ENCODE results near the gene MAD2L2.

MAD2L2 gene

DNA sequence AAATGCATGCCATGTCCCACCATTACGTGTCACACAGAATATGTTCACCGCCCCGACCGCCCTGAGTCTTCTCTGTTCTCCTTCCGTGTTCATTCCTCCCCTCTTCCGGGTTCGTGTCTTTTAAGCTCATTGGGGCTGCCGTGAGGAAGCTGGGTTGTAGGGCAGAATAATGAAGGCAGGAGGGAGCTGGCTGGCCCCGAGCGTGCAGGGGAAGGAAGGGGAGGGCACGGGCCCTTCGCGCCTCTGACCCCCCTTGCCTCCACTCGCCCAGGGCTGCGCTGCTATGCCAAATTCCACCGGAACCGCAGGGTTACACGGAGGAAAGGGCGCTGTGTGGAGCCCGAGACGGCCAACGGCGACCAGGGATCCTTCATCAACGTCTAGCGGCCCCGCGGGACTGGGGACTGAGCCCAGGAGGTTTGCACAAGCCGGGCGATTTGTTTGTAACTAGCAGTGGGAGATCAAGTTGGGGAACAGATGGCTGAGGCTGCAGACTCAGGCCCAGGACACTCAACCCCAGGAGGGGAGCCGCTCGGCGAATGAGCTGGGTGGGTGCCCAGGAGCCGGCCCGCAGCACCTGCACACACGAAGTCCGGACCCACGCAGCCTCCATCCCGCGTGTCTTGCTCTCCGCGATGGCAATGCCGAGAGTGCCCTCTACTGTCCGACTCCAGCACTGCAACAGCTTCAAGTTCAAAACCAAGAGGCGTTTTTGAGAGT is 38.5 kb upstream of the MAD2L2 start:
- H3K79me2 ChIP-seq (ENCODE audit: low read length): no peaks in the 10 kb centered on the region
- no peaks in the 10 kb centered on the region for H3K27me3 ChIP-seq (ENCODE audit: low read depth, low read length)
- H4K20me1 ChIP-seq (ENCODE audit: insufficient read depth, low read length): no peaks in the 10 kb centered on the region
- peak overlapping the region; percentile 72 for H3K4me2 ChIP-seq (ENCODE audit: low read length)
- no peaks in the 10 kb centered on the region for H3K36me3 ChIP-seq (replicated peaks; ENCODE audit: low read depth, low read length)
- no peaks in the 10 kb centered on the region for H3K9me3 ChIP-seq (ENCODE audit: insufficient read depth, low read length)
- H3K4me1 ChIP-seq (ENCODE audit: low read length): no peaks in the 10 kb centered on the region
- TF ChIP-seq, protein P1, sequence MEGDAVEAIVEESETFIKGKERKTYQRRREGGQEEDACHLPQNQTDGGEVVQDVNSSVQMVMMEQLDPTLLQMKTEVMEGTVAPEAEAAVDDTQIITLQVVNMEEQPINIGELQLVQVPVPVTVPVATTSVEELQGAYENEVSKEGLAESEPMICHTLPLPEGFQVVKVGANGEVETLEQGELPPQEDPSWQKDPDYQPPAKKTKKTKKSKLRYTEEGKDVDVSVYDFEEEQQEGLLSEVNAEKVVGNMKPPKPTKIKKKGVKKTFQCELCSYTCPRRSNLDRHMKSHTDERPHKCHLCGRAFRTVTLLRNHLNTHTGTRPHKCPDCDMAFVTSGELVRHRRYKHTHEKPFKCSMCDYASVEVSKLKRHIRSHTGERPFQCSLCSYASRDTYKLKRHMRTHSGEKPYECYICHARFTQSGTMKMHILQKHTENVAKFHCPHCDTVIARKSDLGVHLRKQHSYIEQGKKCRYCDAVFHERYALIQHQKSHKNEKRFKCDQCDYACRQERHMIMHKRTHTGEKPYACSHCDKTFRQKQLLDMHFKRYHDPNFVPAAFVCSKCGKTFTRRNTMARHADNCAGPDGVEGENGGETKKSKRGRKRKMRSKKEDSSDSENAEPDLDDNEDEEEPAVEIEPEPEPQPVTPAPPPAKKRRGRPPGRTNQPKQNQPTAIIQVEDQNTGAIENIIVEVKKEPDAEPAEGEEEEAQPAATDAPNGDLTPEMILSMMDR (IDR thresholded peaks at IDR 0.05; ENCODE audit: low read depth, low read length): peak; percentile 86
- TF ChIP-seq EZH2phosphoT487 (IDR thresholded peaks at IDR 0.05; ENCODE audit: low read depth): no peak
- peak overlapping the region; percentile 67 for H3K4me3 ChIP-seq (ENCODE audit: low read length)
- no peak overlapping the region for H3K27ac ChIP-seq (ENCODE audit: low read length)
- peak overlapping the region; percentile 29; the same call in 1 of the 2 replicates for H3K9ac ChIP-seq (ENCODE audit: low read length)
- H2AFZ ChIP-seq (ENCODE audit: low read depth, low read length): peak overlapping the region; percentile 84; the same call in 1 of the 2 replicates

DNA sequence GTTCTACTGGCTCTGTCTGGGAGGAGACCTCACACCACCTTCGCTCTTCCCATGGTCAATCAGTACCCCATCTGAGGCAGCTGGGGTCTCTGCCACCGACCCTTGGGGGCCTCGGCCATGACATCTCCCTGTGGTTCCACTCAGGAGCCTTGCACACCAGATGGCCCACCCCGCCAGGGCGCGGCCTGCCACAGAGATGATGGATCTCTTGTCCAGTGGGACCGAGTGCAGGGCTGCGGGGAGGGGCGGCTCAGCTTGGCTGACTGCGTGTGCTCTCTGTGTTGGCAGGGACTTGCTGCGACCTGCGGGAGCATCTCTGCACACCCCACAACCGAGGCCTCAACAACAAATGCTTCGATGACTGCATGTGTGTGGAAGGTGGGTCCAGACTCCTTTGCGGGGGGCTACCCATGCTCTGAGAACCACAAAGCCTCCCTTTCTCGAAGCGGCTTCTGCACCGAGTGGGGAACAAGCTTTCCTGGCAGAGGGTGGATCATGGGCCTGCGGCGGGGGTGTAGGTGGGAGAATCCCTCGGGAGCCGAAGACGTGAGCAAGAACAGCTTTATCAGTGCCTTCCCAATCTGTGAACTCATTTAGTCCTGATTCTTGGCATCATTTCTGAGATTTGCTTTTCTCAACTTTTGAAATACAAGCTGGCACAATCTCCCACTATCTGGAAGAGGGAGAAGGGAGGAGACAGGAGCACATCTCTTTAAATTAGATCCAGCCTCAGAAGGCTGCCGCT is 34.1 kb upstream of the MAD2L2 start:
- Histone ChIP-seq H3K9me3 (ENCODE audit: insufficient read depth, low read length) (no peaks in the 10 kb centered on the region), H3K4me1 (ENCODE audit: low read length) (no peaks in the 10 kb centered on the region), H3K27me3 (ENCODE audit: low read depth, low read length) (no peaks in the 10 kb centered on the region), H4K20me1 (ENCODE audit: insufficient read depth, low read length) (no peaks in the 10 kb centered on the region), H3K36me3 (replicated peaks; ENCODE audit: low read depth, low read length) (no peaks in the 10 kb centered on the region), H3K9ac (ENCODE audit: low read length) (no peak overlapping the region), H3K4me3 (ENCODE audit: low read length) (no peak overlapping the region), H3K79me2 (ENCODE audit: low read length) (no peaks in the 10 kb centered on the region), H3K27ac (ENCODE audit: low read length) (no peak overlapping the region), H2AFZ (ENCODE audit: low read depth, low read length) (no peak overlapping the region), H3K4me2 (ENCODE audit: low read length) (no peak overlapping the region)
- TF ChIP-seq, protein P1 (IDR thresholded peaks at IDR 0.05; ENCODE audit: low read depth, low read length): no peak
- no peak for TF ChIP-seq EZH2phosphoT487 (IDR thresholded peaks at IDR 0.05; ENCODE audit: low read depth)

DNA sequence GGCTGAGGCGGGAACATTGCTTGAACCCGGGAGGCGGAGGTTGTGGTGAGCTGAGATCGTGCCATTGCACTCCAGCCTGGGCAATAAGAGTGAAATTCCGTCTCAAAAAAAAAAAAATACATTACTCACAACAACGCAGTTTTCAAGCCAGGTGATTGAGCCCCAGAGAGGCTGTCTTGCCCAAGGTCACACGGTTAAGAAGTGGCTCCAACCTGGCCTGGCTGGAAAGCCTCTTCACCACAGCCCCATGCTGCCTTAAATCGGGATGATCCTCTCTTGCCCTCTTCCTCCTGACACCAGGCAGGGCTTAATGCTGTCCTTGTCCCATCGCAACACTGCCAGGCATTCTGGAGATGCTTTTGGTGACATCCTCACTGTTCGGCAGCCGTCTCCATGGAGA is 32.1 kb upstream of the MAD2L2 start:
- Histone ChIP-seq H4K20me1 (ENCODE audit: insufficient read depth, low read length) (no peaks in the 10 kb centered on the region), H3K27ac (ENCODE audit: low read length) (no peak overlapping the region), H3K27me3 (ENCODE audit: low read depth, low read length) (no peaks in the 10 kb centered on the region), H3K79me2 (ENCODE audit: low read length) (no peaks in the 10 kb centered on the region), H3K9ac (ENCODE audit: low read length) (no peak overlapping the region), H3K4me2 (ENCODE audit: low read length) (no peak overlapping the region), H2AFZ (ENCODE audit: low read depth, low read length) (no peak overlapping the region), H3K4me3 (ENCODE audit: low read length) (no peak overlapping the region), H3K4me1 (ENCODE audit: low read length) (no peaks in the 10 kb centered on the region), H3K36me3 (replicated peaks; ENCODE audit: low read depth, low read length) (no peaks in the 10 kb centered on the region), H3K9me3 (ENCODE audit: insufficient read depth, low read length) (no peaks in the 10 kb centered on the region)
- TF ChIP-seq EZH2phosphoT487 (IDR thresholded peaks at IDR 0.05; ENCODE audit: low read depth): no peak
- TF ChIP-seq, protein P1 (IDR thresholded peaks at IDR 0.05; ENCODE audit: low read depth, low read length): no peak

DNA sequence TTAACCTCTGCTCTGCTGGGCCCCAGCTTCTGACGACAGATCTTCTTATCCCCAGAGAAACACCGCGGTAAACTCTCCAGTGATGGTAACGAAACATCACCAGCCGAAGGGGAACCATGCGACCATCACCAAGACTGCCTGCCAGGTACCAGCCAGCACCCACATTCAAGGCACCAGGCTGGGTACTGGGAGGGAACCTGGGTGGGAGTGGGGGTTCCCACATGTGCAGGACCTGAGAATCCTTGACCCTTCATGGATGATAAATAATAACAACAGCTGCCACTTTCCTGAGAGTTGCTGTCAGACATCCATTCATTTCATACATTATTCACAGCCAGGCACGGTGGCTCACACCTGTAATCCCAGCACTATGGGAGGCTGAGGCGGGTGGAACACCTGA is 31.3 kb upstream of the MAD2L2 start:
- Histone ChIP-seq H3K4me1 (ENCODE audit: low read length) (no peaks in the 10 kb centered on the region), H3K27me3 (ENCODE audit: low read depth, low read length) (no peaks in the 10 kb centered on the region), H3K36me3 (replicated peaks; ENCODE audit: low read depth, low read length) (no peaks in the 10 kb centered on the region), H3K4me3 (ENCODE audit: low read length) (no peak overlapping the region), H3K9ac (ENCODE audit: low read length) (no peak overlapping the region), H3K4me2 (ENCODE audit: low read length) (no peak overlapping the region), H2AFZ (ENCODE audit: low read depth, low read length) (no peak overlapping the region), H3K9me3 (ENCODE audit: insufficient read depth, low read length) (no peaks in the 10 kb centered on the region), H4K20me1 (ENCODE audit: insufficient read depth, low read length) (no peaks in the 10 kb centered on the region), H3K79me2 (ENCODE audit: low read length) (no peaks in the 10 kb centered on the region), H3K27ac (ENCODE audit: low read length) (no peak overlapping the region)
- TF ChIP-seq, protein P1 (IDR thresholded peaks at IDR 0.05; ENCODE audit: low read depth, low read length): no peak
- no peak for TF ChIP-seq EZH2phosphoT487 (IDR thresholded peaks at IDR 0.05; ENCODE audit: low read depth)

Measured in OCI-LY3 (cell line).